ENCODE data around the gene GCLM.
A peak's percentile ranks its signal among the peaks of the same experiment; 100 is the strongest.

Gene GCLM

GRCh38 chr1:93840956-93841482 is 68.2 kb downstream of the GCLM start:
- DNase-seq (ENCODE audit: low read depth in 1 of 2, low spot score in 1 of 2) = no peak
- no peaks in the 10 kb centered on the region for H3K27me3 ChIP-seq (ENCODE audit: insufficient read depth, poor library complexity, severe bottlenecking)
- TF ChIP-seq REST (IDR thresholded peaks at IDR 0.05; ENCODE audit: insufficient replicate concordance, low read depth) (no peak), POLR2AphosphoS5 (IDR thresholded peaks at IDR 0.05; ENCODE audit: low read depth) (no peak), SPI1 (IDR thresholded peaks at IDR 0.05; ENCODE audit: borderline replicate concordance, low read depth) (no peak), CTCF (IDR thresholded peaks at IDR 0.05; ENCODE audit: insufficient read depth, low read length) (no peak), GABPA (IDR thresholded peaks at IDR 0.05; ENCODE audit: low read depth) (no peak)
- H3K27ac ChIP-seq (replicated peaks) = no peak overlapping the region
- no peak overlapping the region for H3K4me3 ChIP-seq (replicated peaks; ENCODE audit: insufficient read depth, low read length)

GRCh38 chr1:93839753-93840152 is 69.5 kb downstream of the GCLM start:
- no peak overlapping the region for H3K4me3 ChIP-seq (replicated peaks; ENCODE audit: insufficient read depth, low read length)
- no peak for DNase-seq (ENCODE audit: low read depth in 1 of 2, low spot score in 1 of 2)
- no peaks in the 10 kb centered on the region for H3K27me3 ChIP-seq (ENCODE audit: insufficient read depth, poor library complexity, severe bottlenecking)
- TF ChIP-seq SPI1 (IDR thresholded peaks at IDR 0.05; ENCODE audit: borderline replicate concordance, low read depth) = no peak
- no peak for TF ChIP-seq REST (IDR thresholded peaks at IDR 0.05; ENCODE audit: insufficient replicate concordance, low read depth)
- TF ChIP-seq CTCF (IDR thresholded peaks at IDR 0.05; ENCODE audit: insufficient read depth, low read length) = no peak
- TF ChIP-seq GABPA (IDR thresholded peaks at IDR 0.05; ENCODE audit: low read depth) = no peak
- TF ChIP-seq POLR2AphosphoS5 (IDR thresholded peaks at IDR 0.05; ENCODE audit: low read depth) = no peak
- H3K27ac ChIP-seq (replicated peaks) = no peak overlapping the region

GRCh38 chr1:93839307-93839706 is 69.9 kb downstream of the GCLM start:
- no peak for TF ChIP-seq REST (IDR thresholded peaks at IDR 0.05; ENCODE audit: insufficient replicate concordance, low read depth)
- Histone ChIP-seq H3K4me3 (replicated peaks; ENCODE audit: insufficient read depth, low read length) (no peak overlapping the region), H3K27me3 (ENCODE audit: insufficient read depth, poor library complexity, severe bottlenecking) (no peaks in the 10 kb centered on the region), H3K27ac (replicated peaks) (no peak overlapping the region)
- DNase-seq (ENCODE audit: low read depth in 1 of 2, low spot score in 1 of 2) = peak; percentile 26 to 38

Data from HL-60 (cell line).